IMR-90 (cell line): ENCODE data around the gene HK3. TPM values are rescaled to one million over a fixed set of nuclear protein-coding genes. Genes with fewer than 3 reads are reported as not detected.

ENCODE experiments used
- ATAC-seq: fragments of 200-7000 bp; cut with Tn5 transposase; 2 replicates; pipeline ENCODE4 v1.9.1; 2020; ENCODE audit warnings: low read depth, mild to moderate bottlenecking, moderate library complexity
- BruUV-seq: library from RNA; stranded (reverse); fragments of 400-500 nt; replicated peaks from 2 replicates; lab custom pipeline; 2021; lab: Mats Ljungman, UMichigan
- CTCF ChIA-PET: fragments of 300-600 bp; formaldehyde crosslinking; extraction: SDS; loops from one replicate; lab custom pipeline; 2021; ENCODE audit warnings: antibody characterized with exemption; lab: Yijun Ruan, JAX
- POLR2A ChIA-PET: fragments of 300-600 bp; sonication (Branson Sonifier 250); formaldehyde crosslinking; loops from one replicate; lab custom pipeline; 2022; ENCODE audit warnings: antibody characterized with exemption; ENCODE audit not compliant: unreplicated experiment; lab: Charles Lee
- DNase-seq: peaks from one replicate; pipeline ENCODE4 v3.0.0; 2013
- H2AFZ ChIP-seq: replicated peaks from 2 replicates; pipeline ENCODE3; 2013; ENCODE audit warnings: low read length, mild to moderate bottlenecking; ENCODE audit not compliant: poor library complexity
- H2AK5ac ChIP-seq: 2 replicates; pipeline ENCODE4 v1.6.1; 2013; ENCODE audit warnings: low read depth, low read length, inconsistent platforms
- H2AK9ac ChIP-seq: replicated peaks from 2 replicates; pipeline ENCODE3; 2013; ENCODE audit warnings: mild to moderate bottlenecking, low read depth, low read length, moderate library complexity; ENCODE audit not compliant: poor library complexity
- H2BK120ac ChIP-seq: 2 replicates; pipeline ENCODE4 v1.6.1; 2013; ENCODE audit warnings: low read depth, low read length, inconsistent platforms
- H2BK15ac ChIP-seq: 3 replicates; pipeline ENCODE4 v1.6.1; 2013; ENCODE audit warnings: low read depth, low read length, inconsistent platforms
- H2BK20ac ChIP-seq: 2 replicates; pipeline ENCODE4 v1.6.1; 2013; ENCODE audit warnings: low read depth, mild to moderate bottlenecking, inconsistent platforms, low read length, moderate library complexity
- H2BK5ac ChIP-seq: 2 replicates; pipeline ENCODE4 v1.6.1; 2013; ENCODE audit warnings: mild to moderate bottlenecking, low read depth, low read length, inconsistent platforms; ENCODE audit not compliant: poor library complexity, severe bottlenecking
- H3K14ac ChIP-seq: replicated peaks from 2 replicates; pipeline ENCODE4 v1.6.1; 2013; ENCODE audit warnings: low read depth, low read length, inconsistent platforms
- H3K18ac ChIP-seq: 2 replicates; pipeline ENCODE4 v1.6.1; 2013; ENCODE audit warnings: low read depth, low read length, control low read depth
- H3K23ac ChIP-seq: 2 replicates; pipeline ENCODE4 v1.6.1; 2013; ENCODE audit warnings: low read depth, low read length, inconsistent platforms
- H3K27ac ChIP-seq: 2 replicates; pipeline ENCODE4 v1.5.1; 2013; ENCODE audit warnings: mild to moderate bottlenecking, control low read depth, low read length; ENCODE audit not compliant: insufficient read depth
- H3K27me3 ChIP-seq: 2 replicates; pipeline ENCODE4 v1.6.1; 2013; ENCODE audit warnings: low read length; ENCODE audit not compliant: control insufficient read depth, insufficient read depth
- H3K36me3 ChIP-seq: 2 replicates; pipeline ENCODE4 v1.6.1; 2013; ENCODE audit warnings: low read length, mixed read lengths; ENCODE audit not compliant: control insufficient read depth, insufficient read depth
- H3K4ac ChIP-seq: 2 replicates; pipeline ENCODE4 v1.6.1; 2013; ENCODE audit warnings: low read depth, low read length, inconsistent platforms
- H3K4me1 ChIP-seq: 2 replicates; pipeline ENCODE4 v1.6.1; 2013; ENCODE audit warnings: low read length, mixed read lengths; ENCODE audit not compliant: control insufficient read depth, insufficient read depth
- H3K4me2 ChIP-seq: 2 replicates; pipeline ENCODE4 v1.6.1; 2013; ENCODE audit warnings: low read depth, mild to moderate bottlenecking, control low read depth, low read length, moderate library complexity
- H3K4me3 ChIP-seq: 2 replicates; pipeline ENCODE4 v1.5.1; 2013; ENCODE audit warnings: low read depth, mild to moderate bottlenecking, control low read depth, low read length, moderate library complexity; ENCODE audit not compliant: insufficient read depth
- H3K56ac ChIP-seq: 2 replicates; pipeline ENCODE4 v1.6.1; 2013; ENCODE audit warnings: low read length, inconsistent platforms; ENCODE audit not compliant: insufficient read depth; ENCODE audit errors: extremely low read depth
- H3K79me1 ChIP-seq, 2 experiments: 2 replicates each; pipeline ENCODE4 v1.6.1; 2013; ENCODE audit warnings: low read length in 2 of 2, inconsistent platforms in 1 of 2, low read depth in 1 of 2
- H3K9ac ChIP-seq: 2 replicates; pipeline ENCODE4 v1.6.1; 2013; ENCODE audit warnings: low read depth, low read length, control low read depth
- H3K9me1 ChIP-seq: 2 replicates; pipeline ENCODE4 v1.6.1; 2013; ENCODE audit warnings: low read length, inconsistent platforms; ENCODE audit not compliant: insufficient read depth
- H3K9me3 ChIP-seq: 2 replicates; pipeline ENCODE4 v1.6.1; 2013; ENCODE audit warnings: low read length; ENCODE audit not compliant: control insufficient read depth, insufficient read depth
- H4K20me1 ChIP-seq: 2 replicates; pipeline ENCODE4 v1.6.1; 2013; ENCODE audit warnings: low read length, inconsistent platforms; ENCODE audit not compliant: insufficient read depth
- H4K5ac ChIP-seq: 2 replicates; pipeline ENCODE4 v1.6.1; 2013; ENCODE audit warnings: mild to moderate bottlenecking, low read depth, low read length, control low read depth
- H4K8ac ChIP-seq, 2 experiments: 2 replicates each; pipeline ENCODE4 v1.6.1; 2013; ENCODE audit warnings: low read depth in 2 of 2, low read length in 2 of 2, control low read depth in 1 of 2, inconsistent platforms in 1 of 2
- H4K91ac ChIP-seq: 2 replicates; pipeline ENCODE4 v1.6.1; 2013; ENCODE audit warnings: low read depth, low read length, inconsistent platforms; ENCODE audit not compliant: insufficient read depth
- CEBPB ChIP-seq: IDR thresholded peaks from 2 replicates; pipeline ENCODE4 v1.6.1; 2012; ENCODE audit warnings: low read depth, low read length, improper control_type of control experiment
- CHD1 ChIP-seq: IDR thresholded peaks from 2 replicates; pipeline ENCODE4 v1.6.1; 2012; ENCODE audit warnings: low read depth, low read length, improper control_type of control experiment
- FOS ChIP-seq: fragments of 150-350 bp; IDR thresholded peaks from 2 replicates; pipeline ENCODE4 v1.6.1; 2016; ENCODE audit warnings: low read depth, low read length
- MAFK ChIP-seq: IDR thresholded peaks from 2 replicates; pipeline ENCODE4 v1.6.1; 2012; ENCODE audit warnings: low read depth, low read length, improper control_type of control experiment
- MAZ ChIP-seq: IDR thresholded peaks from 2 replicates; pipeline ENCODE4 v1.6.1; 2012; ENCODE audit warnings: low read depth, mild to moderate bottlenecking, low read length, improper control_type of control experiment, moderate library complexity, borderline replicate concordance
- MXI1 ChIP-seq: IDR thresholded peaks from 2 replicates; pipeline ENCODE4 v1.6.1; 2012; ENCODE audit warnings: low read depth, mild to moderate bottlenecking, low read length, moderate library complexity, borderline replicate concordance
- NFE2L2 ChIP-seq: fragments of 150-350 bp; IDR thresholded peaks from 2 replicates; pipeline ENCODE4 v1.6.1; 2016; ENCODE audit warnings: low read depth, mild to moderate bottlenecking, low read length
- POLR2A ChIP-seq: IDR thresholded peaks from 2 replicates; pipeline ENCODE4 v1.6.1; 2012; ENCODE audit warnings: mild to moderate bottlenecking, low read depth, low read length
- RAD21 ChIP-seq: IDR thresholded peaks from 2 replicates; pipeline ENCODE4 v1.6.1; 2012; ENCODE audit warnings: low read length, improper control_type of control experiment
- RCOR1 ChIP-seq: IDR thresholded peaks from 2 replicates; pipeline ENCODE4 v1.6.1; 2012; ENCODE audit warnings: mild to moderate bottlenecking, low read length, improper control_type of control experiment; ENCODE audit not compliant: insufficient replicate concordance
- WGBS, 2 experiments: methylation state at CpG; one replicate each; pipeline versions ENCODE4 v1.1.5 to v1.1.7; 2013; ENCODE audit warnings: missing lambda C conversion rate in 2 of 2; ENCODE audit not compliant: insufficient read length in 1 of 2; ENCODE audit errors: extremely low coverage in 2 of 2; 5-methylcytosine and 5-hydroxymethylcytosine counted together
- dilution Hi-C: fragments of 300-500 bp; cut with HindIII; formaldehyde crosslinking; loops from one replicate; pipeline ENCODE4 v1.14.3; 2018; ENCODE audit warnings: low sequenced_read_pairs; ENCODE audit not compliant: unreplicated experiment
- in situ Hi-C: fragments of 300-500 bp; cut with MboI; formaldehyde crosslinking; loops from 3 replicates; pipeline ENCODE4 v1.14.3; 2019; ENCODE audit warnings: low sequenced_read_pairs, inconsistent platforms, mixed read lengths
- intact Hi-C: fragments of 100-400 bp; cut with micrococcal nuclease; formaldehyde crosslinking; loops from 2 replicates; pipeline ENCODE4 v1.10.0; 2022
- polyA plus RNA-seq, 3 experiments: library from polyadenylated mRNA; depleted of rRNA; stranded (reverse); fragments of >200 nt; gene quantifications; 2 replicates each; pipeline ENCODE4 v1.2.3, GENCODE V29; 2012; ENCODE audit warnings: low replicate concordance in 1 of 3
- total RNA-seq: library from RNA; depleted of rRNA; stranded (reverse); fragments of >200 nt; gene quantifications from 2 replicates; pipeline ENCODE4 v1.2.3, GENCODE V29; 2012
- TF ChIP-seq, protein P1 (sequence below): conservative IDR thresholded peaks from 2 replicates; pipeline ENCODE4 v1.5.1; 2012; ENCODE audit warnings: mild to moderate bottlenecking, low read depth, low read length, improper control_type of control experiment
- TF ChIP-seq, protein P2 (sequence below): fragments of 150-350 bp; IDR thresholded peaks from 2 replicates; pipeline ENCODE4 v1.6.1; 2017; ENCODE audit warnings: mild to moderate bottlenecking, antibody characterized with exemption, low read length, low read depth
- TF ChIP-seq, protein P3 (sequence below): fragments of 150-350 bp; IDR thresholded peaks from 2 replicates; pipeline ENCODE4 v1.6.1; 2016; ENCODE audit warnings: low read depth, mild to moderate bottlenecking, low read length, moderate library complexity, borderline replicate concordance

The HK3 gene
- total and polyA plus RNA-seq, 2 of the 4 experiments (the other 2 are of a cell fraction) = not detected

DNA sequence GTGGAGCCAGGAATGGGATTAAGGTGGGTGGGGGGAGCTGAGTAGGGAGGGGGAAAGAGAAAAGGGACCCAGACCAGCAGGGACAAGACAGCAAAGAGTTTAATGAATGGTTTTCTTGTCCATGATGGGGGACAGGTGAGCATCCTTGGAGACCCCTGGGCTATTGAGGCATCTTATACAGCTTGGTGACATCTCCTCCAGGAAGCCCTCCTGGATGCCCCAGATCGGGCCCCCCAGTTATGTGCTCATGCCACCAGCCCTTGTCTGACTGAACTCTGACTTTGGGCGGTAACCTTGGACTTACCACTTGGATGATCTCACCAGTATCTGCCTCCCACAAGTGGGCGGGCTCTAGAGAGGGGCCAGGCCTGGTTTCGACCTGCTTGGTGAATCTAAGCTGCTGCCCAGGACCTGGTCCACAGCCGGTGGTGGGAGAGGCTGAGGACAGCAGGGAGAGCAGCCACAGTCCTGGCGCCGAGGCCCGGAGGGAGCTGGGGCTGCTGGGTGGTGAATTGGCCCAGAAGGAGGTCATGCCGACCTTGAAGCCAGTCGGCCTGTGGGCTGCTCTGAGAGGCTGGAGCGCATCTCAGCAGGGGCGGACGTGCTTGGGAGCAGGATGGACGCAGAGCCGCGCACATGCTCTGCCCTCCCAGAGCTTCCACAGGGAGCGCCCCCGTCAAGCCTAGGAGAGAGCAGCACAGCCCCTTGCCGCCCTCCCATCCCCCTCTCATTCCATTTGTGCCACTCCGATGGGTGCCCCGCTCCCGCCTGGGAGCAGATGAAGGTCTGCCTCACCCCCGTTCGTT lies 52.6 kb downstream of the HK3 start (continued):
- TF ChIP-seq MAFK = no peak

DNA sequence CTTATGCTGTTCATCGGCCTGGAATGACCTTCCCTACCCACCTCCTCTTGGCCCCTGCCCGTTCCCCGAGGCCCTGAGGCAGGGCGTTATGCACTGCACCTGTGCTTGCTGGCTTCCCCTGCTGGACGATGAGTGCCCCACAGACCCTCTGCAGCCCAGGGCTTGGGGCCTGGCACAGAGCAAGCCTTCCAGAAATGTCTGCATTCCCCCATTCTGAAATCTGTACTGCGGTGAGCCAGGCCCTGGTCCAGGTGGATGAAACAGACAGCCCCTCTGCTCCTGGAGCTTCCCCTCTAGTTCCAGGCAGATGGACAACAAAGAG lies 53.8 kb downstream of the HK3 start:
- H3K14ac ChIP-seq = no peak overlapping the region
- H3K79me1 ChIP-seq = no peaks in the 10 kb centered on the region
- no peak overlapping the region for H3K56ac ChIP-seq
- intact Hi-C loops (no loop called here), dilution Hi-C loops (no loop called here), in situ Hi-C loops (no loop called here)
- H3K23ac ChIP-seq = no peak overlapping the region
- no peak overlapping the region for H3K27ac ChIP-seq
- DNase-seq = no peak
- ATAC-seq = no peak
- no peak overlapping the region for H2BK20ac ChIP-seq
- H3K4me3 ChIP-seq = no peak overlapping the region
- H2BK5ac ChIP-seq = no peak overlapping the region
- peak overlapping the region; percentile 64 for H2AFZ ChIP-seq
- no peak overlapping the region for H4K91ac ChIP-seq
- H4K8ac ChIP-seq = no peak overlapping the region
- H4K5ac ChIP-seq = no peak overlapping the region
- H3K18ac ChIP-seq = no peak overlapping the region
- H2BK120ac ChIP-seq = no peak overlapping the region
- H3K9me1 ChIP-seq = no peaks in the 10 kb centered on the region
- no peaks in the 10 kb centered on the region; the same call in 1 of the 2 replicates for H3K4me1 ChIP-seq
- H2BK15ac ChIP-seq = no peak overlapping the region
- H2AK9ac ChIP-seq = no peak overlapping the region
- WGBS, 2 experiments = 10% methylated on average over 5 of the region's 6 CpGs; no CpG with 5 or more reads in 1 of the 2 experiments
- H3K36me3 ChIP-seq = no peaks in the 10 kb centered on the region
- peaks cover 46% of the 10 kb centered on the region for H3K27me3 ChIP-seq
- no peak overlapping the region for H3K9ac ChIP-seq
- no TSS peak for BruUV-seq
- H3K9me3 ChIP-seq = no peaks in the 10 kb centered on the region
- H3K4me2 ChIP-seq = no peak overlapping the region
- H2AK5ac ChIP-seq = no peak overlapping the region
- CTCF ChIA-PET = no interaction called here
- H4K20me1 ChIP-seq = no peaks in the 10 kb centered on the region
- H3K4ac ChIP-seq = no peak overlapping the region
- POLR2A ChIA-PET = no interaction called here
- no peak for TF ChIP-seq CHD1
- TF ChIP-seq RCOR1 = no peak
- no peak for TF ChIP-seq MXI1
- no peak for TF ChIP-seq RAD21
- no peak for TF ChIP-seq FOS
- no peak for TF ChIP-seq MAZ
- TF ChIP-seq MAFK = no peak
- no peak for TF ChIP-seq POLR2A
- TF ChIP-seq, protein P1, sequence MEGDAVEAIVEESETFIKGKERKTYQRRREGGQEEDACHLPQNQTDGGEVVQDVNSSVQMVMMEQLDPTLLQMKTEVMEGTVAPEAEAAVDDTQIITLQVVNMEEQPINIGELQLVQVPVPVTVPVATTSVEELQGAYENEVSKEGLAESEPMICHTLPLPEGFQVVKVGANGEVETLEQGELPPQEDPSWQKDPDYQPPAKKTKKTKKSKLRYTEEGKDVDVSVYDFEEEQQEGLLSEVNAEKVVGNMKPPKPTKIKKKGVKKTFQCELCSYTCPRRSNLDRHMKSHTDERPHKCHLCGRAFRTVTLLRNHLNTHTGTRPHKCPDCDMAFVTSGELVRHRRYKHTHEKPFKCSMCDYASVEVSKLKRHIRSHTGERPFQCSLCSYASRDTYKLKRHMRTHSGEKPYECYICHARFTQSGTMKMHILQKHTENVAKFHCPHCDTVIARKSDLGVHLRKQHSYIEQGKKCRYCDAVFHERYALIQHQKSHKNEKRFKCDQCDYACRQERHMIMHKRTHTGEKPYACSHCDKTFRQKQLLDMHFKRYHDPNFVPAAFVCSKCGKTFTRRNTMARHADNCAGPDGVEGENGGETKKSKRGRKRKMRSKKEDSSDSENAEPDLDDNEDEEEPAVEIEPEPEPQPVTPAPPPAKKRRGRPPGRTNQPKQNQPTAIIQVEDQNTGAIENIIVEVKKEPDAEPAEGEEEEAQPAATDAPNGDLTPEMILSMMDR = no peak
- TF ChIP-seq, protein P2, sequence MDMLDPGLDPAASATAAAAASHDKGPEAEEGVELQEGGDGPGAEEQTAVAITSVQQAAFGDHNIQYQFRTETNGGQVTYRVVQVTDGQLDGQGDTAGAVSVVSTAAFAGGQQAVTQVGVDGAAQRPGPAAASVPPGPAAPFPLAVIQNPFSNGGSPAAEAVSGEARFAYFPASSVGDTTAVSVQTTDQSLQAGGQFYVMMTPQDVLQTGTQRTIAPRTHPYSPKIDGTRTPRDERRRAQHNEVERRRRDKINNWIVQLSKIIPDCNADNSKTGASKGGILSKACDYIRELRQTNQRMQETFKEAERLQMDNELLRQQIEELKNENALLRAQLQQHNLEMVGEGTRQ = no peak
- TF ChIP-seq, protein P3, sequence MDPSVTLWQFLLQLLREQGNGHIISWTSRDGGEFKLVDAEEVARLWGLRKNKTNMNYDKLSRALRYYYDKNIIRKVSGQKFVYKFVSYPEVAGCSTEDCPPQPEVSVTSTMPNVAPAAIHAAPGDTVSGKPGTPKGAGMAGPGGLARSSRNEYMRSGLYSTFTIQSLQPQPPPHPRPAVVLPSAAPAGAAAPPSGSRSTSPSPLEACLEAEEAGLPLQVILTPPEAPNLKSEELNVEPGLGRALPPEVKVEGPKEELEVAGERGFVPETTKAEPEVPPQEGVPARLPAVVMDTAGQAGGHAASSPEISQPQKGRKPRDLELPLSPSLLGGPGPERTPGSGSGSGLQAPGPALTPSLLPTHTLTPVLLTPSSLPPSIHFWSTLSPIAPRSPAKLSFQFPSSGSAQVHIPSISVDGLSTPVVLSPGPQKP = no peak
- no peak for TF ChIP-seq NFE2L2
- no peak for TF ChIP-seq CEBPB
